Measurements from ENCODE around the gene NAGA.
A peak's percentile ranks its signal among the peaks of the same experiment; 100 is the strongest.
"Not testable (repeated sequence)": the region's sequence is repeated elsewhere in the genome, so short reads cannot be mapped to it uniquely, and the experiment has no call there.

Gene NAGA

GRCh38 chr22:42070517-42071422 lies at the start of gene NAGA:
NAGA (minus strand) TSS chr22:42070812; CDS start chr22:42070297, 515 bp downstream.
- DNase-seq = peak; percentile 98

DNA sequence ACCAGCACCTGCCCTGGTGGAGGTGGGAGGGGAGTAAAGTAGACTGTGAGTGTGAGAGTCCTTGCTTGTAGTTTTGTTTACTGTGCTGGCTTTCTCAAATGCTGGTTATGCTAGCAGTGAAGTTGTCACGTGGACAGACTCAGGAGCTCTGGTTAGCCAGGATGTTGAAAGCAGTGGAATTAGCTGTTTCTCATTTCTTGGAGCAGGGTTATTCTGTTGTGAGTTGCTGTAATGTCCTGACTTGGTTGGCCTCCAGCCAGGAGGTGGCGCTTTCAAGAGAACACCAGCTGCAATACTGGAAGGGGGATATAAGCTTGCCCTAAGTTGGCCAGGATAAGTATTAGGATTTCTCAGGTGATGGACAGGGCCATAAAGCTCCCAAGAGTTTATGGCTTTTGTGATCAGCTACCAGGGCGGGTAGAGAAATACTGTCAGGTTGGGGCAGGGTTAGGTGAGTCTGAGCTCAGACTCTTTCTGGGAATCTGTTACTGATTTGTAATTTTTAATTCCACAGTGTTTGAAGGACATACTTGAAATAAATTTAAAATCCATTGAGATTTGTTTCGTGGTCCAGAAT lies 46.3 kb upstream of the NAGA start:
- peak; percentile 16 for DNase-seq

DNA sequence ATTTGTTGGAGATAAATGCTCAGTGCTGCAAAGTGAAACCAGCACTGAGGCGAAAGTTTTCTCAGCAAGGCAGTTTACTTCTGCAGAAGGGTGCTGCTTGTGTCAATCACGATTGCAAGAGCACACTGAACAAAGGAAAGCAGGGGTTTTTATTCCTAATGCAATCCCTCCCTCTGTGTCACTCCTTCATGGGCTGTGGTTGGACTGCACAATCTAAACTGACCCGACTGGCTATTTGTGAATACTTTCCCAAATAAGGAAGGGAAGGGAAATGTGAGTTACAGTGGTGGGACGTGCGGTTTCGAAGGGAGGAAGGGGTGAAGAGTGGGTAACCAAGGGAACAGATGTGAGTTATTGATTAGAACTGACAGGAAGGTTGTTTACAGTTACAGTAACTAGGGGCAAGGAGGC lies 44.8 kb upstream of the NAGA start:
- not testable (repeated sequence) for DNase-seq

GRCh38 chr22:42114721-42115120 lies 44.1 kb upstream of the NAGA start:
- peak; percentile 24 for DNase-seq

DNA sequence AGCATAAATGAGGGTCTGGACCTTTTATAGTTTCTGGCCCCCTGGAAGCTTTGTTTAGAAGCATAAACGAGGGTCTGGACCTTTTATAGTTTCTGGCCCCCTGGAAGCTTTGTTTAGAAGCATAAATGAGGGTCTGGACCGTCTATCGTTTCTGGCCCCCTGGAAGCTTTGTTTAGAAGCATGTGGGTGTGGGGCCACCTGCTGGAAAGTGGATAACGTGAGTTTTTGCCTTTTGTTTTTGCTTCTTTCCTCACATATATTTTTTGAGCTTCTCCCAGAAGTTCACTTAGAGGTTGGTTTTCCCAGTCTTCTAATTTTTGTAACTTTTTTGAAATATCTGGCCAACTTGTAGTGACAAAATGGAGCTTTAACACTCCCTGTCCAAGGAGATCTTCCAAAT lies 42.2 kb upstream of the NAGA start:
- not testable (repeated sequence) for DNase-seq

DNA sequence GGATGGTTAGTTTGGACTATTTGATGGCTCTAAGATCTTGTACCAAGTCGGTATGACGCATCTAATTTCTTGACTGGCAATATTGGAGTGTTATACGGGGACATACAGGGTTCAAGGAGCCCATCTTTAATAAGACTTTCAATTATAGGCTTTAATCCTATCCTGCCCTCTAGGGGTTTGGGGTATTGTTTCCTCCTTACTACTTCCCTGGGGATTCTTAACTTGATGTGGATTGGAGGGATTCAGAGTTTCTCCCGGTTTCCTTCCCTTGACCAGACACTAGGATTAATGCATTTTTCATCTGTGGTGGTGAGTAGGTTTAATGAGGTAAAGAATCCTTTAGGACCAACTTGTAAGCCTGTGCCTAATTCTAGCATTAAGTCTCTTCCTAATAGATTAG lies 41.2 kb upstream of the NAGA start:
- no peak for DNase-seq

DNA sequence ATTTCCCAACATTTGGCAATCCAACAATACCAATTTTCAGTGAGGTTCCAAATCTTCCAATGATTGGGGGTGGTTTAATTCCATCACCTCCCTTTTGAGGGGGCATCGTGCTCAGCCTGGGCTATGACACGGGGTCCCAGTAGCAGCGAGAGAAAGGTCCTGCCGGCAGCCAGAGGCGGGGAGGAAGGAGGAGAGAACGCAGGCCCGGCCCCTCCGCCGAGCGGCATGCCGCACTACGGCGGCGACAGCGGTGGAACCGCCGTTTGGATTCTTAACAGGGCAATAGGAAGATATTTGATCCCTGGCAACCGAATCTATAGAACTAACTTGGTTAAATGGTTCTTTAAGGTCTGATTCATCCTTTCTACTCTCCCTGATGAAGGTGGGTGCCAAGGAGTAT lies 38.2 kb upstream of the NAGA start:
- no peak for DNase-seq

DNA sequence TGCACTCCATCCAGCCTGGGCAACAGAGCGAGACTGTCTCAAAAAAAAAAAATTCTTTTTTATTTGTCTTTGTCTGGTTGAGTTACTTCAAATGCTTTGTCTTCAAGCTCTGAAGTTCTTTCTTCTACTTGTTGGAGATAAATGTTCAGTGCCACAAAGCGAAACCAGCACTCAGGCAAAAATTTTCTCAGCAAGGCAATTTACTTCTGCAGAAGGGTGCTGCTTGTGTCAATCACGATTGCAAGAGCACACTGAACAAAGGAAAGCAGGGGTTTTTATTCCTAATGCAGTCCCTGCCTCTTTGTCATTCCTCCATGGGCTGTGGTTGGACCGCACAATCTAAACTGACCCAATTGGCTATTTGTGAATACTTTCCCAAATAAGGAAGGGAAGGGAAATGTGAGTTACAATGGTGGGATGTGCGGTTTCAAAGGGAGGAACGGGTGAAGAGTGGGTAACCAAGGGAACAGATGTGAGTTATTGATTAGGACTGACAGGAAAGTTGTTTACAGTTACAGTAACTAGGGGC lies 33.8 kb upstream of the NAGA start:
- DNase-seq = not testable (repeated sequence)

GRCh38 chr22:42101199-42101598 lies 30.6 kb upstream of the NAGA start:
- DNase-seq = no peak

GRCh38 chr22:42091455-42091782 lies 20.8 kb upstream of the NAGA start:
- peak; percentile 20 for DNase-seq

DNA sequence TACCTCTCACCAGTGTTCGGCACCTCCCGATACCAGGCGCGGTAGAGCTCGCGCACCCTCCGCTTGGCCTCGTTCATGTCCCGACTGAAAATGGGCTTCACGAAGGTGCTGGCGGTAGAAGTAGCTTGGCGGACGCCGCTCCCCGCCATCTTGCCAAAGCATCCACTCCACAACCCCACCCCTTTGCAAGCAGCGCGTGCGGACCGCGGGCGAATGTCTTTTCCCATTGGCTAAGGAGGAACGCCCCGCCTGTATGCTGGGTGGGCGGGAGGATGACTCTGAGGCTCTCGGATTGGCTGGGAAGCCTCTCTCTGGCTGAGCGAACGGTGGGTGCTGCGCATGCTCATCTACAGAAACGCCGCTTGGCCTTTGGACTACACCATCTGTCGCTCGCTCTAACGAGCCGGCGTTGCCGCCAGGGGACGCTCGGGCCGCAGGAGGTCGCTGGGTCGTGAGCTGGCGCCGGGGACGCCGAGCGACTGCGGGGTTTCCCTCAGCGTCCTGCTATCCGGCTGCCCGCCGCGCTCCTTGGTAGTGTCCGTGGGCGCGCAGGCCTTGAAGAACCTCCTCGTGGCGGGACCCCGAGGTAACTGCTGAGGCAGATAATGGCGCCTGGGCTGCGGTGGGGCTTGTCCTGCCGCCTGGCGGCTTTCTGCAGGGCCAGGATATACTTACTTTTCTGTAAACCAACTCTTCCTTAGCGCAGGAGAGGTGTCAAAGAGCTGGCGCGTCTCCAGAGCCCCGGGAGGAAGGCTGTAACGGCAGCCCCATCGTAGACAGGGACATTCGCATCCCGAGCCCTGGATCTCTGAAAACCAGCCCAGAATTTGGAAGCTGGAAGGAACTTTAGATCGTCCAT lies 20.2 kb upstream of the NAGA start, which contains the start of gene NDUFA6:
Gene NDUFA6, minus strand, starts transcription at position 177 of the 859 bp plus-strand sequence. Its CDS starts 28 bp downstream, at position 149.
- peak; percentile 100 for DNase-seq

GRCh38 chr22:42086051-42086450 lies 15.4 kb upstream of the NAGA start:
- DNase-seq = no peak

- DNase-seq = no peak
Observed at GRCh38 chr22:42084874-42085273, 14.3 kb upstream of the NAGA start.

- DNase-seq = no peak
Observed at GRCh38 chr22:42083119-42083518, 12.5 kb upstream of the NAGA start.

- DNase-seq = peak; percentile 28
Observed at GRCh38 chr22:42080287-42080686, 9.7 kb upstream of the NAGA start.

- DNase-seq = peak; percentile 99
Observed at GRCh38 chr22:42079319-42080251, 9.0 kb upstream of the NAGA start, which contains the start of gene SMDT1. SMDT1 (plus strand) TSS chr22:42079700; CDS start chr22:42079769, 69 bp downstream.

DNA sequence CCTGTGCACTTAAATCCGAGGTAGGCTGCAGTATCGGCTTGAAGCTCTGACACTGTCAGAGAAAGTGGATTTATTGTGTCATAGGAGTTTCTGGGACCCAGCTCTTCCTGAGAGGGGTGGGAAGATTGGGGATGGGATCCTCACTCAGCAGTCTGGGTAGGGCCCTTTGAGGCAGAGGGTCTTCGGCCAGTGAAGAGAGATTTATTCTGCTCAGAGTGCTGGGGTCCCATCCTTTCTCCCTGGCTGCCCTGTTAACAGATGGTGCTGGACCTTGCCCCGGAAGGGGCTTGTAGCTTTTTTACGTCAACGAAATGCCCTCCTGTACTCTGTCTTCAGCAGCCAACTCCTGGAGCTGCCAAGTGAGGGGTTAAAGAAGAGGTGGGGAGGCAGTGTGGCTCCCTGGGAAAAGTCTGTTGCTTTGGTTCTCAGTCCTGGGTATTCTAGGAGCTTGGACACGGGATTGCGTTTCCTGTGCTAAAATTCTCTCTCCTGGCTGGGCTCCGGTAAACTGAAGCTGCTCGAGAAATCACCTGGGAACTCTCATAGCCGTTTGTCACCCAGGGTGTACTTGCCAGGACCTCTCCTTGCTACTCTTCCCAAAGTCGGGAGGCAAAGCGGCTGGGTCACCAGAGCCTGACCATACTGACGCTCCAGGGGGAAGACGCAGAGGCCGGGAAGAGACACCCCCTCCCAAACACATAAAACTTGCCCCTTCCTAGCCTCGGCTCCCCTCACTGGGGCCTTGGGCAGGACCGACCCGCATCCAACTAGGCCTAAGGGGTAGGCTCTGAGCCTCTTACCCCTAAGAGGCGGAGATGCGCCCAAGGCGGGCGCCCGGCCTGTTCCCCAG lies 8.1 kb upstream of the NAGA start:
- no peak for DNase-seq

DNA sequence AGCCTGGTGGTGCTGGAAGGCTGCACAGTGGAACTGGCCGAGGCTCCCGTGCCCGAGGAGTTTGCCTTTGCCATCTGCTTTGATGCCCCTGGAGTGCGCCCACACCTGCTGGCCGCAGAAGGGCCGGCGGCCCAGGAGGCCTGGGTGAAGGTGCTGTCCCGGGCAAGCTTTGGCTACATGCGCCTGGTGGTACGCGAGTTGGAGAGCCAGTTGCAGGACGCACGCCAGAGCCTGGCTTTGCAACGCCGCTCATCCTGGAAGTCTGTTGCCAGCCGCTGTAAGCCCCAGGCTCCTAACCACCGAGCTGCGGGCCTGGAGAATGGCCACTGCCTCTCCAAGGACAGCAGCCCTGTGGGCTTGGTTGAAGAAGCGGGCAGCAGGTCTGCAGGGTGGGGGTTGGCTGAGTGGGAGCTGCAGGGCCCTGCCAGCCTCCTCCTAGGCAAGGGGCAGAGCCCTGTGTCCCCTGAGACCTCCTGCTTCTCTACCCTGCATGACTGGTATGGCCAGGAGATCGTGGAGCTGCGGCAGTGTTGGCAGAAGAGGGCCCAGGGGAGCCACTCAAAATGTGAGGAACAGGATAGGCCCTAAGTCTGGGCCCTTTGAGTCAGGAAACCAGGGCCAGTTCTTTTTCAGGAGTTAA lies 7.0 kb upstream of the NAGA start:
- DNase-seq = no peak

- no peak for DNase-seq
Observed at GRCh38 chr22:42076764-42077485, 6.3 kb upstream of the NAGA start.

Measured in activated CD4-positive, alpha-beta T cell treated with anti-CD3 and anti-CD28 coated beads, Interleukin-10, Interleukin-2, amounts not matched to agents 100 ng/mL and 50 ng/mL, durations not matched to agents 16 hours and 8 hours (primary cell).